Measurements from ENCODE around the gene PEAK3. TPM values are rescaled to one million over a fixed set of nuclear protein-coding genes. Genes with fewer than 3 reads are reported as not detected.

PEAK3 gene
- total RNA-seq, 1 donor from 2014 or later = not detected

DNA sequence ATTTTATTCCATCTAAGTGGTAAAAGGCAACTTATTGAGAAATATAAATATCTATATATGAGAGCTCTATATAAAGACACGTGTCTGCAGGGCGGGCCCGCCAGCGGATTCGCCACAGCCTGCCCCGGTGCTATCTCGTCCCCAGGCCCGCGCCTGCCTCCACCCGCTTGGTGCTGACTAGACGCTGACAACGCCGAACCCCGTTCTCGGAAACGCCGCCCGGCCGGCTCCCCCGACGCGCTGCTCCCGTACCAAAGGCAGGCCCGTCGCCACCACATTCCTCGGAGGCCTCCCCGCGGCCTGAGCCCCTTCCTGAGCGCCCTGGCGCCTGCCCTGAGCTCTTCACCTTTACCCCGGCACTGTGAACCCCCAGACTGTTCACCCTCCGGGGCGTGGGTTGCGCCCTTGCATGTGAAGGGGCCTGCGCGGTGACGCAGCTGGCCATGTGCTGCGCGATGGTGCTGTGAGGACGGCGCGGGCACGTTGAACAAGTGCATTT is 51.9 kb downstream of the PEAK3 start:
- TF ChIP-seq, protein P1, sequence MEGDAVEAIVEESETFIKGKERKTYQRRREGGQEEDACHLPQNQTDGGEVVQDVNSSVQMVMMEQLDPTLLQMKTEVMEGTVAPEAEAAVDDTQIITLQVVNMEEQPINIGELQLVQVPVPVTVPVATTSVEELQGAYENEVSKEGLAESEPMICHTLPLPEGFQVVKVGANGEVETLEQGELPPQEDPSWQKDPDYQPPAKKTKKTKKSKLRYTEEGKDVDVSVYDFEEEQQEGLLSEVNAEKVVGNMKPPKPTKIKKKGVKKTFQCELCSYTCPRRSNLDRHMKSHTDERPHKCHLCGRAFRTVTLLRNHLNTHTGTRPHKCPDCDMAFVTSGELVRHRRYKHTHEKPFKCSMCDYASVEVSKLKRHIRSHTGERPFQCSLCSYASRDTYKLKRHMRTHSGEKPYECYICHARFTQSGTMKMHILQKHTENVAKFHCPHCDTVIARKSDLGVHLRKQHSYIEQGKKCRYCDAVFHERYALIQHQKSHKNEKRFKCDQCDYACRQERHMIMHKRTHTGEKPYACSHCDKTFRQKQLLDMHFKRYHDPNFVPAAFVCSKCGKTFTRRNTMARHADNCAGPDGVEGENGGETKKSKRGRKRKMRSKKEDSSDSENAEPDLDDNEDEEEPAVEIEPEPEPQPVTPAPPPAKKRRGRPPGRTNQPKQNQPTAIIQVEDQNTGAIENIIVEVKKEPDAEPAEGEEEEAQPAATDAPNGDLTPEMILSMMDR (IDR thresholded peaks at IDR 0.05; ENCODE audit: partially characterized antibody, unreplicated experiment) = no peak
- peaks cover 7% of the 10 kb centered on the region for H3K4me1 Mint-ChIP-seq (ENCODE audit: low read depth, unreplicated experiment)
- no peak overlapping the region for H3K4me3 Mint-ChIP-seq (ENCODE audit: unreplicated experiment)
- H3K27ac Mint-ChIP-seq (ENCODE audit: unreplicated experiment) = peak overlapping the region; percentile 70
- DNase-seq = no peak
- peaks cover 12% of the 10 kb centered on the region for H3K27me3 Mint-ChIP-seq (ENCODE audit: unreplicated experiment)
- no peaks in the 10 kb centered on the region for H3K36me3 Mint-ChIP-seq (ENCODE audit: unreplicated experiment)
- peaks cover 17% of the 10 kb centered on the region for H3K9me3 Mint-ChIP-seq (ENCODE audit: unreplicated experiment)

DNA sequence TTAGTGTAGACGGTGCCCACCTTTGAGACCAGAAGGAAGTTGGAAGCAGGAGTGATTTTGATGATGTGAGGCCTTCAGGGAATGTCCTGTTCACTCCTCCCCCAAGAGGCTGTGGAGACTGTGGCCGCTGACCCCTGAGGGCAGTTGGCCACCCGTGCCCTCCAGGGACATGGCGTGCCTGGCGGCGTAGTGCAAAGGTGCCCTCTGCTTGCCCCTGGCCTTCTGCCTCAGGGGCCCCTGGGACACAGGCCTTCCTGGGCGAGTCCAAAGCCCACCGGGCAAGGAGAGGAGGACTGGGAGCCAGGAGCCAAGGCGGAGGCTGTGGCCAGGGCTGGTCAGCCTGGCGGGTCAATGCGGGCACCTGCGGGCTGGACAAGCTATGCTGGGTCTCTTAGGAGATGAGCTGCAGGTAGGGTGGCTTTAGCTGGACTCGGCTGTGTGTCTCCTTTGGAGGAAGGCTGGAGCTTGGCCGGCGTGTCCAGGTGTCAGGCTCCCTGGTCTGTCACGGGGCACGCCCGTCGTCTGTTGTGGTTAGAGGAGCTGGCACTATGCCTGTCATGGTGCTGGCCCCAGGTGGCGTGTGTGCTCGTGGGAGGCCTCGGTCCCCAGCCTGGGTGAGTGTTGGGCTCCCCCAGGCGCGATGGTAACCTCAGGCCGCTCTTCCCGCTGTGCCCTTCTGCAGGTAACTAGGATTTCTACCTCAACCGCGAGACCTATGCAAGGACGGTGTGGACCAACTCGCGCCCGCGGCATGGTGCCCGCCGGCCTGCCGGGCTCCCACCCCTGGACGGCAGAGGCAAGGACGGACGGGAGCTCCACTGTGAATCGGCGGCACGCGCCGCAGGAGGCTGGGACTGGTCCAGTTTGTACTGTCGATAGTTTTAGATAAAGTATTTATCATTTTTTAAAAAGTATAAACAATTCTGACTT is 52.6 kb downstream of the PEAK3 start:
- peaks cover 6% of the 10 kb centered on the region for H3K27me3 Mint-ChIP-seq (ENCODE audit: unreplicated experiment)
- no peak for DNase-seq
- TF ChIP-seq, protein P1 (IDR thresholded peaks at IDR 0.05; ENCODE audit: partially characterized antibody, unreplicated experiment) = no peak
- no peaks in the 10 kb centered on the region for H3K36me3 Mint-ChIP-seq (ENCODE audit: unreplicated experiment)
- no peak overlapping the region for H3K4me3 Mint-ChIP-seq (ENCODE audit: unreplicated experiment)
- no peak overlapping the region for H3K27ac Mint-ChIP-seq (ENCODE audit: unreplicated experiment)
- peaks cover 16% of the 10 kb centered on the region for H3K9me3 Mint-ChIP-seq (ENCODE audit: unreplicated experiment)
- H3K4me1 Mint-ChIP-seq (ENCODE audit: low read depth, unreplicated experiment) = peaks cover 5% of the 10 kb centered on the region

DNA sequence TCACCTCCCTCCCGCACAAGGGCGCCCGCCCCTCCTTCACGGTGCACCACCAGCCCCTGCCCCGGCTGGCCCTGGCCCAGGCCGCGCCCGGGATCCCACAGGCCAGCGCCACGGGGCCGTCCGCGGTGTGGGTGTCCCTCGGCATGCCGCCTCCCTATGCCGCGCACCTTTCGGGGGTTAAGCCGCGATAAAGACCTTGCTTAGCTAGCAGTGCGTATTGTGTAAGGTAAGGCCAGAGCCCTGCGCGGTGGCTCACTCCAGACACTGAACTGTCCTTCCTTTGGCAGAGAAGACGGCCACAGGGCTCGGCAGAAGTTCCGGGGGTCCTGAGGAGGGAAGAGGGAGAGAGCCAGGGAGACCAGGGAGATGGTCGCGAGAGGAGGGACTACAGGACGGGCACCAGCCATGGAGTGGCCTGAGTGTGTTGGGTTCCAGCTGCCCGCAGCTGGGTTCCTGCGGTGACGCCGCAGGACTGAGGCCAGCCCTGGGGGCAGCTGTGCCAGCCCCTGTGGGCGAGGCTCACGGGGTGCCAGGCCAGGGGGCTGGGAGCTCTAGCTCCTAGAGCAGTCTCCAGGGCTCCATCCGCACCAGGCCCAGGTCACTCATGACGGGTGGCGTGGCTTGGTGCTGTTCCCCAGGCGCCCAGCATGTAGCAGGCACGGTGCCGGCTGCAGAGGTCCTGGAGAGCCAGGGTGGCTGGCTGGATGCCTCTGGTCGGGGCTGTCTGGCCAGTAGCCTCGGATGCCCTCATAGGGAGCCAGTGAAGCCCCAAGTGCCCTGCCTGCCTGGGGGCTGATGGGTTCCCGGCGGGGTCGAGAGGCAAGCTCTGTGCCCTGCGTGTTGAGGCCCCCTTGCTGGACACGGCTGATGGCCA is 53.6 kb downstream of the PEAK3 start:
- Mint-ChIP-seq H3K27ac (ENCODE audit: unreplicated experiment) (no peak overlapping the region), H3K4me1 (ENCODE audit: low read depth, unreplicated experiment) (peaks cover 3% of the 10 kb centered on the region), H3K27me3 (ENCODE audit: unreplicated experiment) (peaks cover 5% of the 10 kb centered on the region), H3K9me3 (ENCODE audit: unreplicated experiment) (peaks cover 18% of the 10 kb centered on the region), H3K36me3 (ENCODE audit: unreplicated experiment) (no peaks in the 10 kb centered on the region), H3K4me3 (ENCODE audit: unreplicated experiment) (no peak overlapping the region)
- TF ChIP-seq, protein P1 (IDR thresholded peaks at IDR 0.05; ENCODE audit: partially characterized antibody, unreplicated experiment) = no peak
- DNase-seq = no peak

DNA sequence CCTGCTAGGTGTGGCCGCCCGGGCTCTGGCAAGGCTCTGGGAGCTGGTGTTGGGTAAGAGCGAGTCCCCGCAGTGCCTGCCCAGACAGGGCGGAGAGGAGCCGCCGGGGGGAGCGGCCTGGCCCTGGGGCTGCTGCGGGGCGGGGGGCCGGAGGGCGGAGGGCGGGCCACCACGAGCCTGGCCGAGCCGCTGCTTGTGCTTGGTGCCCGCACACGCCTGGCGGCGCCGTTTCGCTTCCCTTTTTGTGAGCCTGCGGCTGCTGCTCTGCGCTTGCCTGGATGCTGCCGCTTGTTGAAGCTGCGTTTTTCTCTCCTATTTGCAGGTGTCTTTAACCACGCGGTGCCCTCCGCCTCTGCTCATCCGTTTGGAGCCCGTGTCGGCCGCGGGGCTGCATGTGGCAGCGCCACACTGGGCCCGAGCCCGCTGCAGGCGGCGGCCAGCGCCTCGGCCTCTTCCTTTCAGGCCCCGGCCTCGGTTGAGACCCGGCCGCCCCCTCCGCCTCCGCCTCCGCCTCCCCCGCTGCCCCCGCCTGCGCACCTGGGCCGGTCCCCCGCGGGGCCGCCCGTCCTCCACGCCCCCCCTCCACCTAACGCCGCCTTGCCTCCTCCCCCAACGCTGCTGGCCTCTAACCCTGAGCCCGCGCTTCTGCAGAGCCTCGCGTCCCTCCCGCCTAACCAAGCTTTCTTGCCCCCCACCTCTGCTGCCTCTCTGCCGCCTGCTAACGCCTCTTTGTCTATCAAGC is 54.4 kb downstream of the PEAK3 start:
- TF ChIP-seq, protein P1 (IDR thresholded peaks at IDR 0.05; ENCODE audit: partially characterized antibody, unreplicated experiment) = no peak
- no peak for DNase-seq
- Mint-ChIP-seq H3K4me3 (ENCODE audit: unreplicated experiment) (no peak overlapping the region), H3K4me1 (ENCODE audit: low read depth, unreplicated experiment) (peaks cover 3% of the 10 kb centered on the region), H3K27me3 (ENCODE audit: unreplicated experiment) (peaks cover 5% of the 10 kb centered on the region), H3K36me3 (ENCODE audit: unreplicated experiment) (no peaks in the 10 kb centered on the region), H3K27ac (ENCODE audit: unreplicated experiment) (no peak overlapping the region), H3K9me3 (ENCODE audit: unreplicated experiment) (peaks cover 17% of the 10 kb centered on the region)
